K562 (cell line): ENCODE results near the gene ADAM30. TPM values are rescaled to one million over a fixed set of nuclear protein-coding genes. Genes with fewer than 3 reads are reported as not detected.
A peak's percentile ranks its signal among the peaks of the same experiment; 100 is the strongest.

Experiments used
- BDP1 ChIP-seq: IDR thresholded peaks from 3 replicates; pipeline ENCODE4 v1.6.1; 2011; ENCODE audit not compliant: insufficient read length, insufficient read depth
- CBX3 ChIP-seq, 2 experiments: IDR thresholded peaks; 1 replicate in 1 of 2; 2 replicates in 1 of 2; pipeline ENCODE4 v1.6.1; 2012; ENCODE audit warnings: inconsistent platforms in 2 of 2, low read length in 2 of 2, borderline replicate concordance in 1 of 2, control low read depth in 1 of 2
- HIVEP1 ChIP-seq: fragments of 250-450 bp; sonication (Bioruptor Pico); IDR thresholded peaks from 2 replicates; pipeline ENCODE4 v1.4.0; 2020; ENCODE audit warnings: mild to moderate bottlenecking
- MXI1 ChIP-seq: IDR thresholded peaks from 2 replicates; pipeline ENCODE4 v1.6.1; 2011; ENCODE audit warnings: low read depth, mild to moderate bottlenecking, improper control_type of control experiment, low read length
- NCOA4 ChIP-seq: fragments of 450-650 bp; IDR thresholded peaks from 2 replicates; pipeline ENCODE4 v1.6.1; 2018; ENCODE audit warnings: mild to moderate bottlenecking; ENCODE audit not compliant: partially characterized antibody
- NFE2 ChIP-seq: IDR thresholded peaks from 2 replicates; pipeline ENCODE4 v1.6.1; 2014; ENCODE audit warnings: antibody characterized with exemption, low read depth
- PTRF ChIP-seq: fragments of 450-650 bp; IDR thresholded peaks from 2 replicates; pipeline ENCODE4 v1.6.1; 2016; ENCODE audit warnings: mild to moderate bottlenecking, missing genetic modification characterization, missing compliant biosample characterization
- RAD21 ChIP-seq, 2 experiments: fragments of 250-450 bp in 1 of 2; fragments of 450-650 bp in 1 of 2; sonication (Bioruptor Pico) in 1 of 2; formaldehyde crosslinking in 1 of 2; IDR thresholded peaks in 1 of 2; conservative IDR thresholded peaks in 1 of 2; 2 replicates each; pipeline versions ENCODE4 v1.4.0 to v1.8.0; 2020 to 2022; ENCODE audit warnings: mild to moderate bottlenecking in 2 of 2, moderate library complexity in 1 of 2
- SMAD1 ChIP-seq: fragments of 150-350 bp; IDR thresholded peaks from 2 replicates; pipeline ENCODE4 v1.6.1; 2014; ENCODE audit warnings: low read length, low read depth; ENCODE audit not compliant: partially characterized antibody
- SMAD4 ChIP-seq: fragments of 250-450 bp; sonication (Bioruptor Pico); conservative IDR thresholded peaks from 2 replicates; pipeline ENCODE4 v1.8.0; 2021; ENCODE audit warnings: inconsistent platforms, mild to moderate bottlenecking, moderate library complexity
- SMARCC2 ChIP-seq: fragments of 450-650 bp; IDR thresholded peaks from 2 replicates; pipeline ENCODE4 v1.6.1; 2017; ENCODE audit warnings: antibody characterized with exemption, moderate library complexity, mild to moderate bottlenecking, low read depth
- SREBF2 ChIP-seq: sonication (generic); formaldehyde crosslinking; IDR thresholded peaks from 2 replicates; pipeline ENCODE4 v1.4.0; 2020; ENCODE audit warnings: mild to moderate bottlenecking, missing genetic modification reagents
- ZNF830 ChIP-seq: fragments of 250-450 bp; sonication (Bioruptor Pico); IDR thresholded peaks from 2 replicates; pipeline ENCODE4 v1.5.0; 2021; ENCODE audit warnings: mild to moderate bottlenecking
- polyA plus RNA-seq, 8 experiments: library from polyadenylated mRNA; depleted of rRNA in 4 of 8; stranded (reverse) in 5 of 8; unstranded in 3 of 8; fragments of >200 nt; fragmentation: Nextera tagmentation in 2 of 8; fragmentation: Illumina TruSeq in 1 of 8; extraction: Ambion mirVana in 2 of 8; extraction: Trizol in 1 of 8; gene quantifications; 2 replicates each; pipeline versions ENCODE4 v1.2.1 to v1.2.3, GENCODE V29; 2011 to 2014; ENCODE audit warnings: inconsistent platforms in 1 of 8, missing spikeins in 1 of 8
- total RNA-seq, 7 experiments: library from RNA; depleted of rRNA in 6 of 7; stranded (reverse); fragments of >200 nt in 6 of 7; fragmentation: Illumina TruSeq in 2 of 7; extraction: Trizol in 2 of 7; gene quantifications; 2 replicates each; pipeline versions ENCODE4 v1.2.1 to v1.2.3, GENCODE V29; 2011 to 2021; ENCODE audit warnings: low replicate concordance in 1 of 7
- TF ChIP-seq, protein P1 (sequence below): fragments of 250-450 bp; sonication (Bioruptor Pico); IDR thresholded peaks from 2 replicates; pipeline ENCODE4 v1.5.0; 2021
- TF ChIP-seq, protein P2 (sequence below): fragments of 450-650 bp; IDR thresholded peaks from 2 replicates; pipeline ENCODE4 v1.6.1; 2016; ENCODE audit warnings: low read depth
- TF ChIP-seq, protein P3 (sequence below): IDR thresholded peaks from 2 replicates; pipeline ENCODE4 v1.6.1; 2011; ENCODE audit warnings: borderline replicate concordance, low read depth, mild to moderate bottlenecking, moderate library complexity, low read length; ENCODE audit not compliant: insufficient read depth, poor library complexity, severe bottlenecking

The ADAM30 gene
- total and polyA plus RNA-seq, 9 of the 15 experiments (the other 6 are each of a cell fraction or from before 2014, with no cell fraction given): not detected

DNA sequence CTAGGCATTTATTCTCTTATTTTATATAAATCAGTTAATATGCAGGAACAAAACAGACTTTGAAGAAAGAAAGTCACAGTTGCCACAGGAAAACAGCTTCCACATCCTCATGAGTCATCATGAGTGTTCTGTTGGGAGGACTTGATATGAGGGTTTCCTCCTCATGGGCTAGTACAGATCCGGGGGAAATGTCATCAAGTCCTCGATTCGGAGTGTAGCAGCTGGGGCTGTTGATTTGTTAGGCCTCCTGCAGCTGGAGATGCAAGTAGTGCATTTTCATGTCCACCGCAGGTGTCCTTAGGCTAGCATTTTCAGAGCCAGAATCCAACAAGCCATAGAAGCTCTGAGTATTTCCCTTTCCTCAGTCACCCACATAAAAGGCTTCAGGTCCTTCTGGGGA is 36.7 kb downstream of the ADAM30 start (continued):
- no peak for TF ChIP-seq SREBF2 (CRISPR knock-in tag)
- TF ChIP-seq SMAD1: no peak
- no peak for TF ChIP-seq ZNF830 (CRISPR knock-in tag)
- peak in 1 of 2 experiments; percentile 45; a peak in 1 of 3 replicates for TF ChIP-seq CBX3 (IDR thresholded peaks at IDR 0.05; ENCODE audit: borderline replicate concordance in 1 of 2, low read length in 2 of 2)
- TF ChIP-seq, protein P1, sequence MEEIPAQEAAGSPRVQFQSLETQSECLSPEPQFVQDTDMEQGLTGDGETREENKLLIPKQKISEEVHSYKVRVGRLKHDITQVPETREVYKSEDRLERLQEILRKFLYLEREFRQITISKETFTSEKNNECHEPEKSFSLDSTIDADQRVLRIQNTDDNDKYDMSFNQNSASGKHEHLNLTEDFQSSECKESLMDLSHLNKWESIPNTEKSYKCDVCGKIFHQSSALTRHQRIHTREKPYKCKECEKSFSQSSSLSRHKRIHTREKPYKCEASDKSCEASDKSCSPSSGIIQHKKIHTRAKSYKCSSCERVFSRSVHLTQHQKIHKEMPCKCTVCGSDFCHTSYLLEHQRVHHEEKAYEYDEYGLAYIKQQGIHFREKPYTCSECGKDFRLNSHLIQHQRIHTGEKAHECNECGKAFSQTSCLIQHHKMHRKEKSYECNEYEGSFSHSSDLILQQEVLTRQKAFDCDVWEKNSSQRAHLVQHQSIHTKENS (CRISPR knock-in tag): no peak
- peak; percentile 67 for TF ChIP-seq SMARCC2
- TF ChIP-seq, protein P2, sequence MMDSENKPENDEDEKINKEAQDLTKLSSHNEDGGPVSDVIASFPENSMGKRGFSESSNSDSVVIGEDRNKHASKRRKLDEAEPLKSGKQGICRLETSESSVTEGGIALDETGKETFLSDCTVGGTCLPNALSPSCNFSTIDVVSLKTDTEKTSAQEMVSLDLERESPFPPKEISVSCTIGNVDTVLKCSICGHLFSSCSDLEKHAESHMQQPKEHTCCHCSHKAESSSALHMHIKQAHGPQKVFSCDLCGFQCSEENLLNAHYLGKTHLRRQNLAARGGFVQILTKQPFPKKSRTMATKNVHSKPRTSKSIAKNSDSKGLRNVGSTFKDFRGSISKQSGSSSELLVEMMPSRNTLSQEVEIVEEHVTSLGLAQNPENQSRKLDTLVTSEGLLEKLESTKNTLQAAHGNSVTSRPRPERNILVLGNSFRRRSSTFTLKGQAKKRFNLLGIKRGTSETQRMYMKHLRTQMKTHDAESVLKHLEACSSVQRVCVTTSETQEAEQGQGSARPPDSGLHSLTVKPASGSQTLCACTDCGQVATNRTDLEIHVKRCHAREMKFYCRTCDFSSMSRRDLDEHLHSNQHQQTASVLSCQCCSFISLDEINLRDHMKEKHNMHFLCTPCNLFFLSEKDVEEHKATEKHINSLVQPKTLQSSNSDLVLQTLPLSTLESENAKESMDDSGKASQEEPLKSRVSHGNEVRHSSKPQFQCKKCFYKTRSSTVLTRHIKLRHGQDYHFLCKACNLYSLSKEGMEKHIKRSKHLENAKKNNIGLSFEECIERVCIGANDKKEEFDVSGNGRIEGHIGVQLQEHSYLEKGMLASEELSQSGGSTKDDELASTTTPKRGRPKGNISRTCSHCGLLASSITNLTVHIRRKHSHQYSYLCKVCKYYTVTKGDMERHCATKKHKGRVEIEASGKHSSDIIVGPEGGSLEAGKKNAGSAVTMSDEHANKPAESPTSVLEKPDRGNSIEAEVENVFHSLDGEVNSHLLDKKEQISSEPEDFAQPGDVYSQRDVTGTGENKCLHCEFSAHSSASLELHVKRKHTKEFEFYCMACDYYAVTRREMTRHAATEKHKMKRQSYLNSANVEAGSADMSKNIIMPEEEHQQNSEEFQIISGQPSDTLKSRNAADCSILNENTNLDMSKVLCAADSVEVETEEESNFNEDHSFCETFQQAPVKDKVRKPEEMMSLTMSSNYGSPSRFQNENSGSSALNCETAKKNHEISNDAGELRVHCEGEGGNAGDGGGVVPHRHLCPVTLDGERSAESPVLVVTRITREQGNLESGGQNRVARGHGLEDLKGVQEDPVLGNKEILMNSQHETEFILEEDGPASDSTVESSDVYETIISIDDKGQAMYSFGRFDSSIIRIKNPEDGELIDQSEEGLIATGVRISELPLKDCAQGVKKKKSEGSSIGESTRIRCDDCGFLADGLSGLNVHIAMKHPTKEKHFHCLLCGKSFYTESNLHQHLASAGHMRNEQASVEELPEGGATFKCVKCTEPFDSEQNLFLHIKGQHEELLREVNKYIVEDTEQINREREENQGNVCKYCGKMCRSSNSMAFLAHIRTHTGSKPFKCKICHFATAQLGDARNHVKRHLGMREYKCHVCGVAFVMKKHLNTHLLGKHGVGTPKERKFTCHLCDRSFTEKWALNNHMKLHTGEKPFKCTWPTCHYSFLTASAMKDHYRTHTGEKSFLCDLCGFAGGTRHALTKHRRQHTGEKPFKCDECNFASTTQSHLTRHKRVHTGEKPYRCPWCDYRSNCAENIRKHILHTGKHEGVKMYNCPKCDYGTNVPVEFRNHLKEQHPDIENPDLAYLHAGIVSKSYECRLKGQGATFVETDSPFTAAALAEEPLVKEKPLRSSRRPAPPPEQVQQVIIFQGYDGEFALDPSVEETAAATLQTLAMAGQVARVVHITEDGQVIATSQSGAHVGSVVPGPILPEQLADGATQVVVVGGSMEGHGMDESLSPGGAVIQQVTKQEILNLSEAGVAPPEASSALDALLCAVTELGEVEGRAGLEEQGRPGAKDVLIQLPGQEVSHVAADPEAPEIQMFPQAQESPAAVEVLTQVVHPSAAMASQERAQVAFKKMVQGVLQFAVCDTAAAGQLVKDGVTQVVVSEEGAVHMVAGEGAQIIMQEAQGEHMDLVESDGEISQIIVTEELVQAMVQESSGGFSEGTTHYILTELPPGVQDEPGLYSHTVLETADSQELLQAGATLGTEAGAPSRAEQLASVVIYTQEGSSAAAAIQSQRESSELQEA: no peak
- TF ChIP-seq NFE2: peak; percentile 88
- no peak for TF ChIP-seq BDP1
- TF ChIP-seq PTRF: no peak
- TF ChIP-seq HIVEP1 (CRISPR knock-in tag): 0 out of 2 replicates have a peak, but pooled peaks have one; percentile 48
- TF ChIP-seq, protein P3, sequence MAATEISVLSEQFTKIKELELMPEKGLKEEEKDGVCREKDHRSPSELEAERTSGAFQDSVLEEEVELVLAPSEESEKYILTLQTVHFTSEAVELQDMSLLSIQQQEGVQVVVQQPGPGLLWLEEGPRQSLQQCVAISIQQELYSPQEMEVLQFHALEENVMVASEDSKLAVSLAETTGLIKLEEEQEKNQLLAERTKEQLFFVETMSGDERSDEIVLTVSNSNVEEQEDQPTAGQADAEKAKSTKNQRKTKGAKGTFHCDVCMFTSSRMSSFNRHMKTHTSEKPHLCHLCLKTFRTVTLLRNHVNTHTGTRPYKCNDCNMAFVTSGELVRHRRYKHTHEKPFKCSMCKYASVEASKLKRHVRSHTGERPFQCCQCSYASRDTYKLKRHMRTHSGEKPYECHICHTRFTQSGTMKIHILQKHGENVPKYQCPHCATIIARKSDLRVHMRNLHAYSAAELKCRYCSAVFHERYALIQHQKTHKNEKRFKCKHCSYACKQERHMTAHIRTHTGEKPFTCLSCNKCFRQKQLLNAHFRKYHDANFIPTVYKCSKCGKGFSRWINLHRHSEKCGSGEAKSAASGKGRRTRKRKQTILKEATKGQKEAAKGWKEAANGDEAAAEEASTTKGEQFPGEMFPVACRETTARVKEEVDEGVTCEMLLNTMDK: no peak
- 0 out of 4 replicates have a peak, but pooled peaks of 1 of the 2 experiments have one; percentile 1 for TF ChIP-seq RAD21 (CRISPR knock-in tag; conservative IDR thresholded peaks at IDR 0.05 in 1 of 2, IDR thresholded peaks at IDR 0.05 in 1 of 2)
- no peak for TF ChIP-seq NCOA4
- no peak for TF ChIP-seq MXI1
- peak; percentile 87 for TF ChIP-seq SMAD4 (CRISPR knock-in tag)
